ENCODE data around the gene PLA2G2F.

The PLA2G2F gene

DNA sequence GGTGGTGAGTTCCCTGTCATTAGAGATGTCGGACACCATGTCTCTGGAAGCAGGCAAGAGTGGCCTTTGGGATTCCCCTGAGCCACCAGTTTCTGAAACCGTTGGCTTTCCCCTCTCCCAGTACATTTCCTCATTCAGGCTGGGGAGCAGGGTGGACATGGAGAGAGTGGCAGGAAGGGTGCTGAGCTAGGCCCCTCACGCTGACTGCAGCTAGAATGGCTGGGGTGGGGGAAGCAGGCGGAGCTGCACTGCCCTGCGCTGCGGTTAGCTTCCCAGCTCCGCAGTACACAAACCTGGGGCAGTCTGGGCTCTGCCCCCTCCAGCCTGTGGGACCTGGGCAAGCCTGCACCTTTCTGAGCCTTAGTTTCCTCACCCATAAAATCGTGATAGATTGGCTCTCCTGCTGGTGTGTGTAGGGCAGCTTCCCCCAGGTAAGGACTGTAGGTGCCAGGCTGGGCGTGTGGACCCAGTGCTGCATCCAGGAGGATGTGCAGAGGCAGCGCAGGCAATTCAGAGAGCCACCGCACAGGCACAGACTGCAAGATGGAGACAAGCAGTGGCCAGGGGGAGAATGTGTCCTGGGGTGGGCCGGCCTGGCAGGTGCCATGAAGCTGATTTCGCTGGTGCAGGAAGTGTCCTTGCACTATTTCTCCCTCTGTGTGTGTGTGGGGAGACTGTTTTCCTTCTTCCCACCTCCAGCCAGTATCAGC, 3.0 kb downstream of the PLA2G2F start:
- in situ Hi-C loops (cut with HindIII; ENCODE audit: low sequenced_read_pairs): no loop called here

DNA sequence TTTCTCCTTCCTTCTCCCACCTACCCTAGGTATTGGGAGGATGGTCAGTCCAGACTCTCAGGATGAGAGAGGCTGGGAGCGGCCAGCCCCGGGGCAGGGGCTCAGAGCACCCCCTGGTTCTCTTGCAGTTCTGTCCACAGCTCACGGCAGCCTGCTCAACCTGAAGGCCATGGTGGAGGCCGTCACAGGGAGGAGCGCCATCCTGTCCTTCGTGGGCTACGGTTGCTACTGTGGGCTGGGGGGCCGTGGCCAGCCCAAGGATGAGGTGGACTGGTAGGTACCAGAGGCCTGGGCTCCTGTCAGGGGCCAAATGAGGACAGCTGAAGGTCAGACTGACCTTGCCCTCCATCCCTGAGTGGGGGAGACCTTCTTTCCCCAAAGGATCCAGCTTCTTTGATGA, 4.2 kb downstream of the PLA2G2F start:
- in situ Hi-C loops (cut with HindIII; ENCODE audit: low sequenced_read_pairs): no loop called here

DNA sequence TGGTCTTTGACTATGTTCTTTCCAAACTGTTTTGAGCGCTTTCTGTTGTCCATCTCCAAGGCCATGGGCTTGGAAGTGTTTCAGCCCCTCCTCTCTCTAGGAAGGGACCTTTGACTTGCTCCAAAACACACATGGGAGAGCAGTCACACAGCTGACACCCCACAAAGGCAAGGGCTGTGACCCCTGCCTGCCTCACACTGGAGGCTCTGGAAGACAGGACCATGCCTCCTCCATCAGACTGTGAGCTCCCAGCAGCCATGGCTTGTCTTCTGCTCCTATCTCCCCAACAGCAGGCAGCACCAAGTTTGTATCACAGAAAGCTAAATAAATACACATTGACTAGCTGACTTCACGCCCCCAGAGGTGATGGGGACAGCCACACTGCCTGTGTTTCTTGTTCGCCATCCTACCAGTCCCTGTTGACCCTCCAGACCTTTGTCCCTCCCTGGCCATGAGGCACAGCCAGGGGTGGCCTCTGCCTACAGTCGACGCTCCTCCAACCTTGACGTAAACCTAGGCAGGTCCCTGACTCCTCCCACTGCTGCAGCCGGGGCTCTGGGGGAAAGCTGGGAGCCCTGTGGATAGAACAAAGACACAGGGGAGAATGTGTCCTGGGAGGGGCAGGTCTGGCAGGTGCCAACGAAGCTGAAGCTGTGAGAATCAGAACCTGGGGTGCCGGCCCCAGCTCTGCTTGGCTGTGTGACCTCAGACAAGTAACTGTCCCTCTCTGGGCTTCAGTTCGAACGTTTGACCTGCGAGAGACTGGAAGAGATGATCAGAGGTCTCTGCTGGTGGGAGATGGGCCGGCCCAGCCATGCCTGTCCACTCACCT, 4.8 kb downstream of the PLA2G2F start:
- in situ Hi-C loops (cut with HindIII; ENCODE audit: low sequenced_read_pairs): no loop called here

DNA sequence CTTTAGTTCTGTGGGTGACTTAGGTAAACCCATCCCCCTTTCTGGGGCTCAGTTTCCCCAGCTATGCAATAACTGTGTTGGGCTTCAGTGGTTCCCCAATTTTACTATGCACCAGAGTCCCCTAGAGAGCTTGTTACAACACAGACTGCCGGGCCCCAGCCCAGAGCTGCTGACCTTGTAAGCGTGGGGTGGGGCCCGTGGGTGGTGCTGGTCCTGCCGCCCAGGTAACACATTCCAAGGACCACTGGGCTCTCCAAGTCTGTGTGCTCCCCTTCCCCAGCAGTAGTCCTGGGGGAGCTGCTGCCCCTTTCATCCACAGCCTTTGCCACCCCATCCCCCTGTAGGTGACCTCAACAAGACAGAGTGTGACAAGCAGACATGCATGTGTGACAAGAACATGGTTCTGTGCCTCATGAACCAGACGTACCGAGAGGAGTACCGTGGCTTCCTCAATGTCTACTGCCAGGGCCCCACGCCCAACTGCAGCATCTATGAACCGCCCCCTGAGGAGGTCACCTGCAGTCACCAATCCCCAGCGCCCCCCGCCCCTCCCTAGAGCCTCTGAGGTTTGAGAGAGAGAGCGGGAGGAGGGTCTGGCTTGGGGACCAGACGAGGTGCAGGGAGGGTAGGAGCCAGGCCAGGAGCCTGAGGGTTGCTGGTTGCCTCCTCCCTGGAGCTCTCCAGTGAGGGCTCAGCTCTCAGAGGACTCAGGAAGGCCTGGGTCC, 8.9 kb downstream of the PLA2G2F start:
- in situ Hi-C loops (cut with HindIII; ENCODE audit: low sequenced_read_pairs): no loop called here

DNA sequence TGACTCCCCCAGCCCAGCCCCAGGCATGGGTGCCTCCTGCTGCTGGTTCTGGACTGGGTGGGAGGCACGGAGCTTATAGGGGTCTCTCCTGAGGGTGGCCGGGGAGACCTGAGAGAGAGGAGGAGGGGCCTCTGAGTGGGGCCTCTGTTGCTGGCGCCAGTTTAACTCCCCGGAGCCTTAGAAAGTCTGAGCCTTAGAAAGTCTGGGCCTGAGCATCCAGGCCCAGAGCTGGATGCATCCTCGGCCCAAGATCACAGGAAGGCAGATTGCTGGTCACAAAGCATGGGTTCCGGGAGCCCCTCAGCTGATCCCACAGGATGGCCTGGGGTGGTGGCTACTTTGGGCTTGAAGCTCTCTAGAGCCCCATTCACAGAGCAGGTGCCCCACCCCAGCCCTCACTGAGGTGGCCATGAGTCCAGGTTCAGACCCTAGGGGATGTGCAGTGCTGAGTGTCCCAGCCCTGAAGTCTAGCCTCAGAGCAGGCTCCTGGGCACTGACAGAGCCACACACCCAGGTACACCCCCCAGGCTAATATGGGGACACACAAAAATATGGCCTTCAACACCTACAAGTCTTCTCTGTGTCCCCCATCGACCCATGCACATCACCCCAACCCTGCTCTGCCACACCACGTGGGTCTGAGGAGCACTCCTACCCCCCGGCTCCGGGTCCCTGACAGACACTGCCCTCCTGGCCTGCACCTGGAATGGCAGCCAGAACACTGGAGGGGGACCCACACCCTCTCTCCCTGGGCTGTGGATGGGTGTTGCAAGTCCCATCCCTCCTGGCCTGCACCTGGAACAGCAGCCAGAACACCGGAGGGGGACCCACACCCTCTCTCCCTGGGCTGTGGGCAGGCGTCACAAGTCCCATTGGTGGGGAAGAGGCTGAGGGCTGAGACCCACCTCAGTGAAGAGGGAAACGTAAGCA, 9.7 kb downstream of the PLA2G2F start:
- in situ Hi-C loops (cut with HindIII; ENCODE audit: low sequenced_read_pairs): no loop called here

DNA sequence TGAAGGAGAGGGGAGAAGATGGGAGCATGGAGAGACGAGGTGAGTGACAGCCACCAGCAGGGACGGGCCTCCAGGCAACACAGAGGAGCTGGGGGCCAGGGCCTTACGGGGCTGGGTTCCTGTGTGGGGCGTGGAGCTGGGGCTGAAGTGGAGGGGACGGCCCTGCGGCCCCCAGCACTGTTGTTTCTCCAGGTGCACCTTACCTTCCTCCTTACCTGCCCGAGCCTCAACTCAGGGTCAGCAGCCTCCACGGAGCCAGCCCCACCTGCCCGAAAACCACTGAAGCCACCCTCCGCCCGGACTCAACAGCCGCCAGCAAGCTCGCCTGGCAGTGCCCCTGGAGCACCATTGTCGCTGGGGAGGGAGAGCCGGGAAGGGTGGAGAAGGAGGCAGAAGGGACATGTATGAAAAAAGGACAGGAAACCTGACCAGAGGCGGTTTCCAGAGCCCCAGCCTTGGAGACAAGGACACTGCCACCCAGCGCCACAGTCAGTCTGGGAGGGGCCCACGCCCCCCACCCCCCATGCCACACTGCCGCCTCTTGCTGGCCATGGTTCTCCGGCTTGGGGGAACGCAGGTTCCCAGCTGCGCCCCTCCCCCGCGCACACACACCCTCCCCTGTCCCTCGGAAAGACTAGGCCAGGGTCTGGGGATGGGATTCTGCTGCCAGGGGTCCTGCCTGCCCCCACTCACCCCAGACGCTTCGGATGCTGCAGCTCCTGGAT, 10.6 kb downstream of the PLA2G2F start:
- in situ Hi-C loops (cut with HindIII; ENCODE audit: low sequenced_read_pairs): loop anchor here (25.0 kb wide), 1 partner anchor 212 kb away; no protein-coding TSS in a partner anchor

DNA sequence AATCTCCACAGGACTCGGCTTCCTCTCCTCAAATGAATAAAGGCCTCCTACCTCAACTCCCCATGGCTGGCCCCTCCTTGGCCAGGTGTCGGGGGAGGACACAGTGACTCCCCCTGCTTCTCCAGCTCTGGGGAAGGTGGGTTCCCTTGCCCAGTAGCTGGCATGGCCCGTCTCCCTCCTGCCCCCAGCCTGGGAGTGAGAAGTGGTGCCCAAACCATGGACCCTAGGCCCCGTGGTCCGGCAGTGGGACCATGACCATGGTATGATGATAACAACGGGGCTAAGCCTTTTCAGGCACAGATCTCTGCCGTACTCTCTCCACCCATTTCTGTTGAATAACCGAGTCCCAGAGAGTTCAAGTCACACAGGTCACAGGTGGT, 11.2 kb downstream of the PLA2G2F start:
- in situ Hi-C loops (cut with HindIII; ENCODE audit: low sequenced_read_pairs): loop anchor here (25.0 kb wide), 1 partner anchor 213 kb away; no protein-coding TSS in a partner anchor

DNA sequence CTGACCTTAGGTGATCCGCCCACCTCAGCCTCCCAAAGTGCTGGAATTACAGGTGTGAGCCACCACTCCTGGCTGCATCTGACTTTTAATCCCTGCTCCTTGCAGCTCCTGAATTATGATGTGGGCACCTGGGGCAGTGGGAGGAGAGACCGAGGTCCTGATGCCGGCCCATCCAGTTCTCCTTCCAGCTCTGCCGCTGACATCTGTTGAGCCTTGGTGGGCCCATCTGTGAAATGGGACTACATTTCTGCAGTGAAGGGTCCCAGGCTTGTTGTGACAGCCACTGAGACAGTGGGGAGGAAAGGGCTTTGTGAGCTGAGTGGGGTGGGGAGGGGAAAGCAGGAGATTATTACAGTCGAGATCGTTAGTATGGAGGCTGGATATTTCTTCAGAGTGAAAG, 11.8 kb downstream of the PLA2G2F start:
- in situ Hi-C loops (cut with HindIII; ENCODE audit: low sequenced_read_pairs): loop anchor here (25.0 kb wide), 1 partner anchor 214 kb away; no protein-coding TSS in a partner anchor

DNA sequence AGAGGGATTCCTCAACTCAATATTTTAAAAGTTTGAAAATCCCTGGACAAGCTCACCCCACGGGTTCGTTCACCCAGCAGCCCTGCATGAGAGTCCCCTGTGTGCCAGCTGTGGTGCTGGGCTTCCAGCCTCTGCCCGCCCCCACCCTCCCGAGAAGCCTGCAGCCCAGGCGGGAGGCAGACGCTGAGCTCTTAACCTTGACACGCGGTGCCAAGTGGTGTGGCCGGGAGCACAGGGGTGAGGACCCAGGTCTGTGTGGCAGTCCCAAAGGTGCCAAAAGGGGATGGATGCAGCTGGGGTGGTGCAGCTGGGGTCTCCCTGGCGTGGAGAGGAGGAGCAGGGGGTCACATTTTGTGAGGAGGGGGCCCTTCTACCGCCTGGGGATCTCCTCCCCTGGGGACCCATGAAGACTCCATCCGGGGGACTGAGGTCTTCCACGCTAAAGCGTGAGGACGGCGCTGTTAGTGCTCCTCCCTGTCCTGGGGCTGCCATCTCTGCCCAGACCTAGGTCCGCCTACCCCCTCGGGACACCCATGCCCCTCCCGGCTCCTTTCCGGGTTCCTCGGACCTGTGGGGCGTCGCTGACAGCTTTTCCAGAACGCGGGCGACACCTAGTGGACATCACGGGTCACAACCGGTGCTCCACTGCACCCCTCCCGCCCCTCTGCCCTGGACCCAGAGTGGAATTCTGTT, 12.9 kb downstream of the PLA2G2F start:
- in situ Hi-C loops (cut with HindIII; ENCODE audit: low sequenced_read_pairs): loop anchor here (25.0 kb wide), 1 partner anchor 215 kb away; no protein-coding TSS in a partner anchor

DNA sequence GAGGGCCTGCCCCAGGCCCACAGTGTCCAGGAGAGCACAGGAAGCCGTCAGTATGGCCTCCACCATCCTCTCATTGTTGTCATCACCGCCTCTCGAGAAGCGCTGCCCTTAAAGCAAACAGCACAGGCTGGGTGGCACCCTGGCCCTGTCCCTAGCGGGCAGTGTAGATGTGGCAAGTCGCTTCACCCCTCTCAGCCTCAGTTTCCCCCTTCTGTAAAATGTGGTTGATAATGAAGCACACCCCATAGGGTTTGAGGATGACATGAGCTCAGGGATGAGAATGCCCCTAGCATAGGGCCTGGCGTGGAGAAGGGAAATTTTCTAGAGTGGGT, 13.4 kb downstream of the PLA2G2F start:
- in situ Hi-C loops (cut with HindIII; ENCODE audit: low sequenced_read_pairs): loop anchor here (25.0 kb wide), 1 partner anchor 215 kb away; no protein-coding TSS in a partner anchor

DNA sequence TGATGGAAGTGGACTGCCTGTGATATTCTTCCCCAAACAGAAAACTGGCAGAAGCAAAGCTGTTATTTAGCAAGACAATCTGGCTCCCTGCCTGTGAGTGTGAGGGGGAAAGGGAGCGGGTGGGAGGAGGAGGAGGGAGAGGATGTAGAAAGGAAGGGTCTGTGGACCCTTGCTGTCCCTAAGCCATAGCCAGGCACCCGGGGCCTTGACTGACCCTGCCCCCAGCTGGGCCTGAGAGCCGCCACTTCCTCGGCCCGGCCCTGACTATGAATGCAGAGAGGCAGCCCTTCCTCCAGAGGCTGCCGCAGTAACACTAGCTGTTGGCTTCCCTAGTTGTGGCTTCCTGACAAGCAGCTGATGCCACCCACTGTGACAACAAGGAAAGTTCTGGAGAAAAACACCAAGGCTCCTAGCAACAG, 13.9 kb downstream of the PLA2G2F start:
- in situ Hi-C loops (cut with HindIII; ENCODE audit: low sequenced_read_pairs): loop anchor here (25.0 kb wide), 1 partner anchor 216 kb away; no protein-coding TSS in a partner anchor

DNA sequence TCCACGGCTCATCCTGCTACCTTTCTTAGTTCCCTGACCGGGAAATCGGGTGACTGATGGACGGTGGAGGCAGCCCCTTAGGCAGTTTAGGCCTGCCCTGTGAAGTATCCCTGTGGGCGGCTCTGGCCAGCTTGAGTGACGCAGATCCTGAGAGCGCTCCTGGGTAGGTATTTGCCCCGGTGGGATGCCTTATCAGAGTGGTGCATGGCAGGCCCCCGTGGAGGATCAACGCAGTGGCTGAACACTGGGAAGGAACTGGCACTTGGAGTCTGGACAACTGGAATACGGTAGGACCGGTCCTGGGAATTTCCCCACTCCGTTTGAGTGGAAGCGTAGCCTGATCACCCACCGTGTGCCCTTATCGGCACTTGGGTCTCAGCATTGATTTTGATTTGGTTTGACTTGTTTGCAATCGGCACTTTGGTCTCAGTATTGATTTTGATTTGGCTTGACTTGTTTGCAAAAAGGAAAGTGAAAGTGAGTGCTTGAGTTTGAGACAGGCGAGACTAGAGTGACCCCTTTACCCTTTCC, 15.2 kb downstream of the PLA2G2F start:
- in situ Hi-C loops (cut with HindIII; ENCODE audit: low sequenced_read_pairs): loop anchor here (25.0 kb wide), 1 partner anchor 217 kb away; no protein-coding TSS in a partner anchor

DNA sequence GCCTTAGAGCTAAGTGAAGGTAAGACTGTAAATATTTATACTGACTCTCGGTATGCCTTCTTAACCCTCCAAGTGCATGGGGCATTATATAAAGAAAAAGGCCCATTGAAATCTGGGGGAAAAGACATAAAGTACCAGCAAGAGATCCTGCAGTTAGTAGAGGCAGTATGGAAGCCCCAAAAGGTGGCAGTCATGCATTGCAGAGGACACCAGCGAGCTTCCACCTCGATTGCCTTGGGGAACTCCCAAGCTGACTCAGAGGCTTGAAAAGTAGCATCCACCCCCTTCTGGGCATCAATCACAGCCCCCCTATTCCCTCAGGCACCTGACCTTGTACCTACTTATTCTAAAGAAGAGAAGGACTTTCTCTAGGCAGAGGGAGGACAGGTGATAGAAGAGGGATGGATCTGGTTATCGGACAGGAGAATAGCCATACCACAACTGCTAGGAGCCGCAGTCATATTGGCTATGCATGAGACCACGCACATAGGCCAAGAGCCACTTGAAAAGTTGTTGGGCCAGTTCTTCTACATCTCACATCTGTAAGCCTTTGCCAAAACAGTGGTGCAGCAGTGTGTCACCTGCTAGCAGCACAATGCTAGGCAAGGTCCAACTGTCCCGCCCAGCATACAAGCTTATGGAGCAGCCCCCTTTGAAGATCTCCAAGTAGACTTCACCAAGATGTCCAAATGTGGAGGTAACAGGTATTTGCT, 19.4 kb downstream of the PLA2G2F start:
- in situ Hi-C loops (cut with HindIII; ENCODE audit: low sequenced_read_pairs): loop anchor here (25.0 kb wide), 1 partner anchor 221 kb away; no protein-coding TSS in a partner anchor

DNA sequence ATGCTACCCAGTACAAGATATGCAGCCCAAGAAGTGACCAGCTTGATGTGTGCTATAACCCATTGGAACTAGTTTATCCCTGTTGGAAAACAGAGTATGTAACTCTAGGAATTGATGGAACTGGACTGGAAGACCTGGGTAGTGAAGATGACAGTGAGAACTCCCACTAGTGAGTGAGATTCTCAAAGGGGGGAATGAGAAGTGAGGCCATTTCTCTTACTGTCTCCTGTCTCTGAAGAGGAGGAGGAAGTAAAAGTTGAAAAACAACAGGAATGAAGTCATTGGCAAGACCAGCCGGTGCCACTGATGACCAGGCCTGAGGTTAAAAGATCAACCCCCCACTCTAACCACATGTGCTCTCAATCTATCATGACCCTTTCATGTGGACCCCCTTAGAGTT, 20.9 kb downstream of the PLA2G2F start:
- in situ Hi-C loops (cut with HindIII; ENCODE audit: low sequenced_read_pairs): loop anchor here (25.0 kb wide), 1 partner anchor 223 kb away; no protein-coding TSS in a partner anchor

DNA sequence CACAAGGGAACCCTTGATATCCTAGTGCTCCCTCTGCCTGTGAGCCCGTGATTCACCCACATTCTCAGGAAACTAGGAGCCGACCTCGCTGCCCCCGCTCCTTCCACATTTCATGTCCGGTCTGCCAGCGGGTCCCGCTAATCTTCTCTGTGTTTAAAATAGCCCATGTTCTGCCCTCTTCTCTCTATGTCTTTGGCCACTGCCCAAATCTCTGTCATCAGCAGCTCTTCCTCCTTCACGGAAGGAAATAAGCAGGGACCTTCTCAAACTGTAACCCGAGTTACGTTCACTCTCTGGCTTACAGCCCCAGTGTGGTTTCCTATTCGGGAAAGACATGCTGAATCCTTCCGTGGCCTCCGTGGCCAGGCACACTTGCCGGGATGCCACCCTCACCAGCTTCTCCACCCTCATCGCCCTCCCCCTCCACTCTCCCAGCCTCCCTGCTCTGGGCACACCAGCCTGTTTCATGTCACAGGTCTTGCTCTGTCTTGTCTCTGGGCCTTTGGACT, 25.6 kb downstream of the PLA2G2F start:
- in situ Hi-C loops (cut with HindIII; ENCODE audit: low sequenced_read_pairs): loop anchor here (25.0 kb wide), 1 partner anchor 227 kb away; no protein-coding TSS in a partner anchor

DNA sequence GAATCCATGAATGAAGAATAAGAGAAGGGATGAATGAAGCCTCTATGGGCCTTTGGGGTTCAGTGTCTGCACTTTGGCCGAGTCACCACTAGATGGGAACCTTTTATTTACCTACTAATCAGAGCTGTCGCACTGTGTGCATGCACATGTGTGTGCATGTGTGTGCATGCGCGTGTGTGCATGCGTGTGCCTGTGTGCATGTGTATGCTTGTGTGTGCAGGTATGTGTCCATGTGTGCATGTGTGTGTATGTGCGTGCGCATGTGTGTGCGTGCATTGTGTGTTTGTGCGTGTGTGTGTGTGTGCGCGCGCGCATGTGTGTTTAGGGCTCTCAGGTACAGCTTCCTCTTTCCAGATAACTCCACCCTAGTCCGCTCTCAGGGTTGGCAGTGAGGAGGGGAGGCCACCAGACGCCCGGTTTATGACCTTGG, 26.4 kb downstream of the PLA2G2F start:
- in situ Hi-C loops (cut with HindIII; ENCODE audit: low sequenced_read_pairs): loop anchor here (25.0 kb wide), 1 partner anchor 228 kb away; no protein-coding TSS in a partner anchor

DNA sequence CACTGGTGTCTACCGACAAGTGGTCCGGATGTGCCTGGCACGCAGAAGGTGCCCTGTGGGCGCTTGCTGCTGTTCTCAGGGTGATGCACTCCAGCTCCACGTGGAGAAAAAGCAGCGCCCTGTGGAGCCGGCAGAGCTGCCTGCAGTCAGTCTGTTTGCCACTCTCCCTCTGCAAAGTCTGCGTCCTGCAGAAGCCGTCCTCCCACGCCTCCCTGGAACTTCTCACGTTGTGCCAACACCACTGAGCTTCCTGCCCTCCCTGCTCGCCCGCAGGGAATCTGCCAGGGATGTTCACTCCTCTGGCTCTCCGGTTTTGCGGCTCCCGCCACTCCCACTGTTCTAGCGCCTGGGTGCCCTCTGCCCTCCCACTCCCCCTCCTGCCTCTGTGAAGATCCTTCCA, 26.9 kb downstream of the PLA2G2F start:
- in situ Hi-C loops (cut with HindIII; ENCODE audit: low sequenced_read_pairs): loop anchor here (25.0 kb wide), 1 partner anchor 229 kb away; no protein-coding TSS in a partner anchor
